ENCODE measurements around the gene PTGES3. TPM values are rescaled to one million over a fixed set of nuclear protein-coding genes. Genes with fewer than 3 reads are reported as not detected.
A peak's percentile ranks its signal among the peaks of the same experiment; 100 is the strongest.
"Not testable (repeated sequence)": the region's sequence is repeated elsewhere in the genome, so short reads cannot be mapped to it uniquely, and the experiment has no call there.

Gene PTGES3
- total and polyA plus RNA-seq, 12 donors = 43.7 to 139 (median 109) TPM

GRCh38 chr12:56657416-56658379 is 30.4 kb downstream of the PTGES3 start:
- Histone ChIP-seq H3K4me1 (no peaks in the 10 kb centered on the region), H3K9me3 (peaks cover 0 to 27% (median 7%) of the 10 kb centered on the region in 11 donors), H3K4me3 (no peak overlapping the region), H3K36me3 (peaks cover 0 to 19% (median 1%) of the 10 kb centered on the region in 9 donors), H3K27me3 (no peaks in the 10 kb centered on the region), H3K27ac (no peak overlapping the region)
- no peak for TF ChIP-seq CTCF (IDR thresholded peaks at IDR 0.05)
- ATAC-seq = no peak
- DNase-seq = no peak
- intact Hi-C loops (cut with DNase I) = no loop called here
- 88 to 96% methylated on average over 7 of the region's 7 CpGs for WGBS, 2 donors

- H3K4me3 ChIP-seq; H3K27me3 ChIP-seq; ATAC-seq; H3K36me3 ChIP-seq; H3K4me1 ChIP-seq; intact Hi-C loops (cut with DNase I); H3K27ac ChIP-seq; DNase-seq: not testable (repeated sequence)
- 81 to 82% methylated on average over 5 of the region's 5 CpGs for WGBS, 2 donors
- peaks cover 0 to 30% (median 7%) of the 10 kb centered on the region in 11 donors for H3K9me3 ChIP-seq
Observed at GRCh38 chr12:56653781-56654180, 34.3 kb downstream of the PTGES3 start.

GRCh38 chr12:56648023-56648422 is 40.1 kb downstream of the PTGES3 start:
- ATAC-seq, DNase-seq, H3K9me3 ChIP-seq, H3K4me3 ChIP-seq, H3K27ac ChIP-seq, H3K27me3 ChIP-seq: not testable (repeated sequence)
- peaks cover 0 to 29% (median 25%) of the 10 kb centered on the region in 9 donors for H3K4me1 ChIP-seq
- intact Hi-C loops (cut with DNase I) = loop anchor here in 5 of 10 donors (5.0 to 10.0 kb wide), 3 partner anchors 39 to 77 kb away; partner anchors contain the start of genes PTGES3 (in 4 of the 5) and NACA (in 1 of the 5)
- H3K36me3 ChIP-seq = peaks cover 0 to 18% (median 15%) of the 10 kb centered on the region in 9 donors
- 95 to 98% methylated on average over 9 of the region's 9 CpGs for WGBS, 2 donors

- Histone ChIP-seq H3K36me3 (peaks cover 0 to 40% (median 37%) of the 10 kb centered on the region in 9 donors), H3K9me3 (no peaks in the 10 kb centered on the region), H3K27ac (peak within 1 kb of the TSS; percentile 88 to 98 (median 95)), H3K27me3 (no peaks in the 10 kb centered on the region), H3K4me3 (peak within 1 kb of the TSS; percentile 72 to 96 (median 87)), H3K4me1 (peaks cover 0 to 51% (median 44%) of the 10 kb centered on the region in 9 donors)
- intact Hi-C loops (cut with DNase I) = loop anchor here in 7 of 10 donors (1.0 to 10.0 kb wide), 6 partner anchors 41 to 79 kb away; partner anchors contain the start of genes PTGES3 (in 6 of the 7) and NACA (in 5 of the 7)
- peak; percentile 91 to 99 for DNase-seq
- 0 to 4% methylated on average over 39 of the region's 39 CpGs for WGBS, 2 donors
- TF ChIP-seq CTCF (IDR thresholded peaks at IDR 0.05) = peak in 1 of 9 donors; percentile 12
- peak; percentile 97 to 99 (median 98) for ATAC-seq
Observed at GRCh38 chr12:56645717-56646446, 42.2 kb downstream of the PTGES3 start, which contains the start of gene ATP5F1B. Gene ATP5F1B, minus strand, starts transcription at chr12:56645984. Its CDS starts 21 bp downstream, at chr12:56645963.
